OCI-LY7 (cell line): ENCODE results near the gene TMEM273. TPM values are rescaled to one million over a fixed set of nuclear protein-coding genes. Genes with fewer than 3 reads are reported as not detected.
A peak's percentile ranks its signal among the peaks of the same experiment; 100 is the strongest.

Experiments
- BruUV-seq: library from RNA; stranded (reverse); fragments of 400-500 nt; replicated peaks from 2 replicates; lab custom pipeline; 2021; lab: Mats Ljungman, UMichigan
- CTCF ChIA-PET: fragments of 300-600 bp; sonication (Branson Sonifier 250); formaldehyde crosslinking; loops from one replicate; lab custom pipeline; 2022; ENCODE audit warnings: antibody characterized with exemption; ENCODE audit not compliant: unreplicated experiment; lab: Charles Lee
- POLR2A ChIA-PET: fragments of 300-600 bp; sonication (Branson Sonifier 250); formaldehyde crosslinking; loops from one replicate; lab custom pipeline; 2022; ENCODE audit warnings: antibody characterized with exemption; lab: Charles Lee
- DNase-seq: peaks from one replicate; pipeline ENCODE4 v3.0.0-alpha.2; 2015; ENCODE audit warnings: low spot score
- H2AFZ ChIP-seq: fragments of 200-600 bp; sonication (generic), shearing (Covaris generic); 2 replicates; pipeline ENCODE4 v1.6.1; 2014; ENCODE audit warnings: mild to moderate bottlenecking, antibody characterized with exemption, low read length, moderate library complexity
- H3K27ac ChIP-seq: fragments of 200-600 bp; sonication (generic); 2 replicates; pipeline ENCODE4 v1.5.1; 2014; ENCODE audit warnings: mixed run types, low read depth, mild to moderate bottlenecking, moderate library complexity, low read length, inconsistent platforms; ENCODE audit not compliant: poor library complexity, severe bottlenecking
- H3K36me3 ChIP-seq: fragments of 200-600 bp; sonication (generic); 2 replicates; pipeline ENCODE4 v1.6.1; 2014; ENCODE audit warnings: mild to moderate bottlenecking, antibody characterized with exemption, low read length, moderate library complexity, mixed read lengths; ENCODE audit not compliant: insufficient read depth
- H3K4me1 ChIP-seq: fragments of 200-600 bp; sonication (generic); 2 replicates; pipeline ENCODE4 v1.5.1; 2014; ENCODE audit warnings: mild to moderate bottlenecking, low read length; ENCODE audit not compliant: insufficient read depth, poor library complexity, severe bottlenecking
- H3K4me2 ChIP-seq: fragments of 200-600 bp; sonication (generic); 2 replicates; pipeline ENCODE4 v1.6.1; 2014; ENCODE audit warnings: mild to moderate bottlenecking, low read length
- H3K4me3 ChIP-seq: fragments of 200-600 bp; sonication (generic); 2 replicates; pipeline ENCODE4 v1.5.1; 2014; ENCODE audit warnings: mild to moderate bottlenecking, low read depth, low read length; ENCODE audit not compliant: poor library complexity, severe bottlenecking
- H3K79me2 ChIP-seq: fragments of 200-600 bp; sonication (generic); 2 replicates; pipeline ENCODE4 v1.6.1; 2016; ENCODE audit warnings: low read depth, mild to moderate bottlenecking, low read length, moderate library complexity, mixed read lengths; ENCODE audit not compliant: insufficient read depth
- H3K9me2 ChIP-seq: fragments of 200-600 bp; sonication (generic); 2 replicates; pipeline ENCODE4 v1.6.1; 2016; ENCODE audit warnings: mild to moderate bottlenecking, low read length, mixed read lengths; ENCODE audit not compliant: insufficient read depth
- H3K9me3 ChIP-seq: fragments of 200-600 bp; sonication (generic); 2 replicates; pipeline ENCODE4 v1.6.1; 2014; ENCODE audit warnings: mild to moderate bottlenecking, mixed run types, low read length, mixed read lengths
- H4K20me1 ChIP-seq: fragments of 200-600 bp; sonication (generic); 2 replicates; pipeline ENCODE4 v1.6.1; 2014; ENCODE audit warnings: mild to moderate bottlenecking, antibody characterized with exemption, low read length, moderate library complexity, mixed read lengths; ENCODE audit not compliant: insufficient read depth
- CTCF ChIP-seq: fragments of 200-600 bp; sonication (generic); conservative IDR thresholded peaks from 2 replicates; pipeline ENCODE4 v1.5.1; 2014; ENCODE audit warnings: mild to moderate bottlenecking, antibody characterized with exemption, low read length, moderate library complexity, mixed read lengths
- EZH2phosphoT487 ChIP-seq: fragments of 200-600 bp; sonication (generic); IDR thresholded peaks from 2 replicates; pipeline ENCODE4 v1.6.1; 2018; ENCODE audit warnings: low read depth, borderline replicate concordance, mild to moderate bottlenecking, mixed run types, antibody characterized with exemption, low read length, moderate library complexity, mixed read lengths
- intact Hi-C: fragments of 100-400 bp; cut with micrococcal nuclease; formaldehyde crosslinking; loops from one replicate; pipeline ENCODE4 v1.10.0; 2022; ENCODE audit not compliant: unreplicated experiment
- total RNA-seq, 2 experiments: library from RNA; depleted of rRNA in 1 of 2; stranded (reverse); fragments of >200 nt in 1 of 2; shearing (Covaris generic) in 1 of 2; gene quantifications; 2 replicates each; pipeline ENCODE4 v1.2.3, GENCODE V29; 2014 to 2022

Gene TMEM273
- total RNA-seq, 2 experiments from 2014 or later, result 0.82 to 1.8 TPM

DNA sequence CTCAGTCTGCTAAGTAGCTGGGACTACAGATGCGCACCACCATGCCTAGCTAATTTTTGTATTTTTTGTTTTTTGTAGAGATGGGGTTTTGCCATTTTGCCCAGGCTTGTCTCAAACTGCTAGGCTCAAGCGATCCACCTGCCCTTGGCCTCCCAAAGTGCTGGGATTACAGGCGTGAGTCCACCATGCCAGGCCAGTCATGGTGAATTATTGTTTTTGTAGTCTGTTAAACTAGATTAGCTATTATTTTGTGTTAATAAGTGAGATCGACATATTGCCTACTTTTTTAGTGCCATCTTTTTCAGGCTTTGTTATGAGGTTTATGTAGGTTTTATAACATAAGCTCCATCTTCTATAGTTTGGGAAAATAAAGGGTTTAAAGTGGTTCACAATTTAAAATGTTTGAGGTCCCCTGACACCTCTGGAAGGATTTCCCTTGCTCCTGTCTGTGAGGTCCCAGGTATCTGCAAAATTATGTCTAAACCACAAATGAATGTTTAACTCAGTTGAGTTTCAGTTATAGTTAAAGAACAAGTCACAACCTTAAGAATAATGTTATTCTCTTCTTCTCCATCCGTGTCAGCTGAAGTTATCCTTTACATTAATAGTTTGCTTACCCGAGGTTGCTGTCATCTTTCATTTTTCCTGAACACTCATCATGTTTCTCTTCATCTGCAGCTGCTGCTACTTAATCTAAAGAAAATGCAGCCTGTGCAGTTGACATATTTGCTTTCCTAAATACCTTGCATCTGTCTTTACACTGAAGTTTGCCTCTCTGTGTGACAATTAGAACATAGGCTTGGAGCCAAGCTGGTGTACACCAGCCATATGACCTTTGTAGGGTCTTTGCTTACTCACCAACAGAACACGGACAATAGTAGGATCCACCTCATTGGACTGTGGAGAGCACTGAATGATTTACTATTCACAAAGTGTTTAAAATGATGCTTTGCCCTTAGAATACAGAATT, 63.9 kb downstream of the TMEM273 start:
- no TSS peak for BruUV-seq
- H3K27ac ChIP-seq, result no peak overlapping the region
- no peaks in the 10 kb centered on the region for H3K36me3 ChIP-seq
- H3K9me2 ChIP-seq, result no peaks in the 10 kb centered on the region
- TF ChIP-seq EZH2phosphoT487 (no peak), CTCF (no peak)
- peaks cover 16% of the 10 kb centered on the region for H3K4me1 ChIP-seq
- H4K20me1 ChIP-seq, result no peaks in the 10 kb centered on the region
- H3K4me2 ChIP-seq, result no peak overlapping the region
- no peak overlapping the region for H3K4me3 ChIP-seq
- intact Hi-C loops, result no loop called here
- no peak overlapping the region for H2AFZ ChIP-seq
- no peaks in the 10 kb centered on the region for H3K79me2 ChIP-seq
- POLR2A ChIA-PET, result interaction anchor here (0.7 kb wide), 1 partner anchor 318 kb away, joined by 3 read pairs; no protein-coding TSS in a partner anchor
- DNase-seq, result no peak
- CTCF ChIA-PET, result interaction anchor here (0.7 kb wide), 1 partner anchor 11 kb away, joined by 4 read pairs; no protein-coding TSS in a partner anchor
- no peaks in the 10 kb centered on the region for H3K9me3 ChIP-seq

GRCh38 chr10:49120911-49121310, 67.3 kb downstream of the TMEM273 start:
- peak; percentile 65 for DNase-seq
- intact Hi-C loops, result loop anchor here (2.0 kb wide), 1 partner anchor 68 kb away; no protein-coding TSS in a partner anchor
- Histone ChIP-seq H3K9me2 (no peaks in the 10 kb centered on the region), H3K4me3 (no peak overlapping the region), H3K36me3 (no peaks in the 10 kb centered on the region), H3K9me3 (no peaks in the 10 kb centered on the region), H3K79me2 (no peaks in the 10 kb centered on the region), H3K4me2 (peak overlapping the region; percentile 27), H4K20me1 (no peaks in the 10 kb centered on the region), H2AFZ (peak overlapping the region; percentile 89), H3K27ac (peak overlapping the region; percentile 37), H3K4me1 (peaks cover 16% of the 10 kb centered on the region)
- TF ChIP-seq CTCF, result no peak
- TF ChIP-seq EZH2phosphoT487, result no peak
- ChIA-PET CTCF (interaction anchor here (0.6 kb wide), 1 partner anchor 41 kb away, joined by 3 read pairs; no protein-coding TSS in a partner anchor), POLR2A (interaction anchor here (0.6 to 1.5 kb wide), 4 partner anchors 10 to 43 kb away, joined by 3 to 10 read pairs (median 6); no protein-coding TSS in a partner anchor)
- BruUV-seq, result no TSS peak
